ENCODE data around the gene LYRM1. TPM values are rescaled to one million over a fixed set of nuclear protein-coding genes. Genes with fewer than 3 reads are reported as not detected.
A peak's percentile ranks its signal among the peaks of the same experiment; 100 is the strongest.

Gene LYRM1
- total and polyA plus RNA-seq, 2 experiments from 2014 or later = 57.3 to 60.0 TPM

GRCh38 chr16:20902426-20902825 is 1.9 kb downstream of the LYRM1 start:
- no peak overlapping the region for H2AFZ ChIP-seq
- H3K4me1 ChIP-seq (ENCODE audit: insufficient read depth) = peaks cover 62% of the 10 kb centered on the region
- peaks cover 7% of the 10 kb centered on the region for H4K20me1 ChIP-seq (ENCODE audit: insufficient read depth, poor library complexity, severe bottlenecking)
- peaks cover 69% of the 10 kb centered on the region for H3K79me2 ChIP-seq
- peak overlapping the region; percentile 99 for H3K27ac ChIP-seq
- TF ChIP-seq EZH2phosphoT487 (IDR thresholded peaks at IDR 0.05; ENCODE audit: low read depth, severe bottlenecking, unreplicated experiment) (no peak), CTCF (IDR thresholded peaks at IDR 0.05; ENCODE audit: poor library complexity) (no peak)
- no peaks in the 10 kb centered on the region for H3K36me3 ChIP-seq (replicated peaks; ENCODE audit: insufficient read depth, low read depth)
- no peaks in the 10 kb centered on the region for H3K9me3 ChIP-seq (ENCODE audit: low read depth)
- no peaks in the 10 kb centered on the region for H3K27me3 ChIP-seq
- H3K4me2 ChIP-seq = peak overlapping the region; percentile 92
- H3K4me3 ChIP-seq = no peak overlapping the region
- no peak for DNase-seq (ENCODE audit: low spot score)
- WGBS (ENCODE audit: low lambda C conversion rate, missing lambda C conversion rate) = 81% methylated on average over 6 of the region's 6 CpGs
- H3K9me2 ChIP-seq (replicated peaks; ENCODE audit: insufficient read depth) = no peaks in the 10 kb centered on the region

- Histone ChIP-seq H3K36me3 (replicated peaks; ENCODE audit: insufficient read depth, low read depth) (no peaks in the 10 kb centered on the region), H3K9me2 (replicated peaks; ENCODE audit: insufficient read depth) (no peaks in the 10 kb centered on the region), H3K27ac (peak overlapping the region; percentile 99), H4K20me1 (ENCODE audit: insufficient read depth, poor library complexity, severe bottlenecking) (peaks cover 4% of the 10 kb centered on the region), H3K4me2 (no peak overlapping the region), H3K9me3 (ENCODE audit: low read depth) (no peaks in the 10 kb centered on the region), H3K4me1 (ENCODE audit: insufficient read depth) (peaks cover 57% of the 10 kb centered on the region), H2AFZ (no peak overlapping the region), H3K27me3 (no peaks in the 10 kb centered on the region), H3K79me2 (peaks cover 69% of the 10 kb centered on the region), H3K4me3 (no peak overlapping the region)
- no peak for DNase-seq (ENCODE audit: low spot score)
- TF ChIP-seq EZH2phosphoT487 (IDR thresholded peaks at IDR 0.05; ENCODE audit: low read depth, severe bottlenecking, unreplicated experiment) = no peak
- TF ChIP-seq CTCF (IDR thresholded peaks at IDR 0.05; ENCODE audit: poor library complexity) = no peak
- TF ChIP-seq EZH2 (IDR thresholded peaks at IDR 0.05; ENCODE audit: borderline replicate concordance) = no peak
- 94% methylated on average over 5 of the region's 5 CpGs for WGBS (ENCODE audit: low lambda C conversion rate, missing lambda C conversion rate)
Observed at GRCh38 chr16:20903116-20903898, 2.7 kb downstream of the LYRM1 start.

GRCh38 chr16:20903899-20904506 is 3.4 kb downstream of the LYRM1 start:
- H3K4me2 ChIP-seq = no peak overlapping the region
- H3K27ac ChIP-seq = peak overlapping the region; percentile 73
- peaks cover 50% of the 10 kb centered on the region for H3K4me1 ChIP-seq (ENCODE audit: insufficient read depth)

More at GRCh38 chr16:20903899-20904506, 3.4 kb downstream of the LYRM1 start:
- 69% methylated on average over 5 of the region's 5 CpGs for WGBS (ENCODE audit: low lambda C conversion rate, missing lambda C conversion rate)
- Histone ChIP-seq H4K20me1 (ENCODE audit: insufficient read depth, poor library complexity, severe bottlenecking) (peaks cover 4% of the 10 kb centered on the region), H3K4me3 (no peak overlapping the region), H3K79me2 (peaks cover 65% of the 10 kb centered on the region), H2AFZ (no peak overlapping the region), H3K9me3 (ENCODE audit: low read depth) (no peaks in the 10 kb centered on the region), H3K27me3 (no peaks in the 10 kb centered on the region), H3K36me3 (replicated peaks; ENCODE audit: insufficient read depth, low read depth) (no peaks in the 10 kb centered on the region), H3K9me2 (replicated peaks; ENCODE audit: insufficient read depth) (no peaks in the 10 kb centered on the region)
- TF ChIP-seq EZH2 (IDR thresholded peaks at IDR 0.05; ENCODE audit: borderline replicate concordance) (no peak), EZH2phosphoT487 (IDR thresholded peaks at IDR 0.05; ENCODE audit: low read depth, severe bottlenecking, unreplicated experiment) (no peak), CTCF (IDR thresholded peaks at IDR 0.05; ENCODE audit: poor library complexity) (no peak)
- no peak for DNase-seq (ENCODE audit: low spot score)

Measured in hepatocyte (in vitro differentiated cells).